ENCODE measurements around the gene QSER1.
"Not testable (repeated sequence)": the region's sequence is repeated elsewhere in the genome, so short reads cannot be mapped to it uniquely, and the experiment has no call there.

QSER1 gene

DNA sequence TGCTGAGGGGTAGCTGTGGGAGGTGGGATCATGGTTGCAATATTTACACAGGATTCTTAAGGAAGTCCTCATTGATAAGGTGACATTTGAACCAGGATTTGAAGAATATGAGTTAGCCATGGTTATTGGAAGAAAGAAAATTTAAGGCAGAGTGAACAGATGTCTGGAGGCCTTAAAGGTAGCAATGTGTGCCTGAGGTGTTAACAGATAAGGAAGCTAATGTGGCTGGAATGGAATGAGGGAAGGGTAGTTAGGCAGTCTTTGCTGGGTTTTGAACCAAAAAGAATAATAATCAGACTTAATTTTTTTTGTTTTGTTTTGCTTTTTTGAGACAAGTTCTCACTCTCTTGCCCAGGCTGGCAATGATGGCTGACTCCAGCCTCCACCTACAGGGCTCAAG is 113.4 kb downstream of the QSER1 start:
- DNase-seq: no peak

DNA sequence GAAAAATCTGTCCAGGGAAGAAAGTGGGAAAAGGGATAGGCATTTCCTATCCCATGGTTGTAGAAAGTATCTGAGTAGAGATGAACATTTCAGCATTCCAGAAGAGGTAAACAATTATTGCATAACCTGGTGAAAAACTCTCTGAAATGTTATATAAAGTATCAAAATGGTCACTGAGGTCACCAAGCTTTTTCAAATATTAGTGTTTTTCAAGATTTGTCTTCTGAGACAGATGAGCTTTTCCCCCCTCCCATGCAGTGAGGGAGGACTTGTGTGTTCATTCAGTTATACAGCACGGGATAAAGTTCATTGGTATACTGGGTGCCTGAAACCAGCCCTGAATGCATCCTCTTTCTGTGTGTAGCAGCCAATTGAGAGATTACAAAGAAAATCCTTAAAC is 121.1 kb downstream of the QSER1 start:
- no peak for DNase-seq

DNA sequence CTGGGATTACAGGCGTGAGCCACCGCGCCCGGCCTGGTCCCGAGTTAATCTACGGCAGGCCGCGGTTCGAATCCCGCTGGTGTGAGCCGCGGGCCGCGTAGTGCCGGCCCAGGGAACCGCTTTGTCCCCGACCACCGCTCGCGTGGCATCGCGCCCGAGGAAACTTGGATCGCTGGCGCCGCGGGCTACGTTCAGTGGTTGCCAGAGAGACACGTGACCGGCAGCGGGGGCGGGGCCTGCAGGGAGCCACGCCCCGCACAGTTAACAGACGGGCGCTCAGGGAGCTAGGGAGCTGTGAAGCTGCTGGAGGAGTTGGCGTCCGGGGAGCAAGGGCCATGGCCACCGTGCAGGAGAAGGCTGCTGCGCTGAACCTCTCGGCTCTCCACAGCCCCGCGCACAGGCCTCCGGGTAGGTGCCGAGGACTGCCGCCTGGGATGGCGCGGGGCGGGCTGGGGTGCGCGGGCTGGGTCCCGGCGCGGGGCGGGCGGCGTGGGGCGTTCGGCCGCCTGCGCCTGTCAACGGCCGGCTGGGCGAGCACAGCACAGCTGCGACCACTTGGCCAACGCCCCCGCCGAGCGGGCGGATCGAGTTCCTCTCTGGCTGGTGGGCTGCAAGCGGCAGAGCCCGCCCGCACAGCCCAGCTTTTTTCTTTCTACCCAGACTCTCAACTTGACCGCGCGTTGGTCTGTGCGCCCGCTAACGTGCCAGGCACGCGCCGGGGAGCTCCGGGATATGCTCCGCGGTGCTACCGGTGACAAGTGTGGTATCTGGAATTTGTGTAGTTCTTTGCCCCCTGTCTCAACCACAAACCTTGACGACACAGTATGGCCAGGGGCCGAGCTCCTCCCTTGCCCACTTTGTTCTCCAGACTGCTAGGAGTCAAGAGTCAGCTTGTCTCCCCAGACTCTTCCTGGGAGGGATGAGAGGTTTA is 123.3 kb downstream of the QSER1 start, which contains the start of gene DEPDC7:
Gene DEPDC7, plus strand, starts transcription at position 258 of the 931 bp plus-strand sequence. Its CDS starts 78 bp downstream, at position 336.
- peak; percentile 78 to 79 for DNase-seq

DNA sequence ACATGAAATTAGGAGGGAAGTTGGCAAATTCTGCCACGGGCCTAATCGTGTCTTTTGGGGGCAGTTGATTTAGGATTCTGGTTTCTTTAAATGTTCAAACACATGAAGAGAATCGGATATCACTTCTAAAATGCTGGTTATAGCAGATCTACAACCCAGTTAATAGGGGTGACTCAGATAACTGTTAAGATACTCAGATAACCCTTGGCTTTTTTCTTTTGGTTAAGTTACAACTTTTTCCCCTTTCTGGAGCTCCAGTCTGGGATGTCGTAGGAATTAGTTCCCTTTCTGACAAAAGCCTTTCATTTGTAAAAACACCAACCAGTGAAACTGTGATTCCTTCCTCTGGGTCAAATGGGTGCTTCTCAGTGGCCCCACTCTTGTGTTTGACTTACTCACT is 124.0 kb downstream of the QSER1 start:
- DNase-seq: no peak

DNA sequence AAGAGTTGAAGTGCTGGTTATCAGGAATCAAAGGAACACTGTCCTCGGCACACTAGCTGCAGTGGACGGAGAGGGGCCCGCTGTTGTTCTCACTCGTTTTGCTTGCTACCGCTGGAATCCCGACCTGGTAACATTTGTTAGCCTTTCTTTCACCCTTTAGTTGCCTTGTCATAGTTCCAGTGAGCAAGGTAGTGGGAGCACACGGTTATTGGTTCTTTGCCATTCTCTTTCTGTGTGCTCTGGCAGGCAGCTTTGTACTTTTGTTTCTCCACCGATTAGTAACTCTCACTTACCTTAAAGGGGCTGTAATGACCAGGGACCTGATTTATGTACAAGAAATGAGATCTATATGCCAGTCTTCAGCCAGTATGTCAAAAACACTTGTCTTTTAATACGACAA is 124.9 kb downstream of the QSER1 start:
- no peak for DNase-seq

DNA sequence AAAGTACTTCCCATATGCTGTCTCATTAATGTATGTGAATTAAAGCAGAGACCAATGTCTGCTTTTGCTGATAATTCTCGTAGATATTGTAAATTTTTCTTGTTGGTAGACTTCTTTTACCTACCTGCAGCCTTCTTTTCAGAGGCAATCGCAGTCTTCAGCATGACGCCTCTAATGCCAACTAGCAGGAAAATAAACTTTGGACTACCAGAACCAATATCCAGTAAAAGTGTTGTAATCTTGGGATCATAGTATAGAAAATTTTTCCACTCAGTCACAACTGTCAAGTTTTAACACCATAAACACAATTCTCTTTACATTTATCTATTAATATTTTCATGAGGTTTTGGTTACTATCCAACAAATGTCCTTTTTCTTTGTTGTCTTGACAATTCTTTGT is 125.4 kb downstream of the QSER1 start:
- no peak for DNase-seq

DNA sequence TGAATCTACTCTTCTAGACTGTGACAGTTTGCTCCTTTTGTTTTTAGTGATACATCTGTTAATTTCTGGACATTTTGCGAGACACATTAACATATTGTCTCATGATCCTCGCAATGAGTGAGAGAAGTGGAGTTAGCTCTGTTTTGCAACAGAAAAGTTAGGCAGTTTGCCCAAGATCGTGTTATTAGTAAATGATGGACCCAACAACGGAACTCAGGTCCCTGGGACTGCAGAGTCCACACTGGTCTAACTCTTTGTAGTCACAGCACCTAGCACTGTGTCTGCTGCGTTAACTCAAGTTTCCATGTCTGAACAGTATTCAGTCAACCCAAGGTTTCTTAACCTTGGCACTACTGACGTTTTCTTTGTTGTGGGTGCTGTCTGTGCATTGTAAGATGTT is 126.2 kb downstream of the QSER1 start:
- no peak for DNase-seq

DNA sequence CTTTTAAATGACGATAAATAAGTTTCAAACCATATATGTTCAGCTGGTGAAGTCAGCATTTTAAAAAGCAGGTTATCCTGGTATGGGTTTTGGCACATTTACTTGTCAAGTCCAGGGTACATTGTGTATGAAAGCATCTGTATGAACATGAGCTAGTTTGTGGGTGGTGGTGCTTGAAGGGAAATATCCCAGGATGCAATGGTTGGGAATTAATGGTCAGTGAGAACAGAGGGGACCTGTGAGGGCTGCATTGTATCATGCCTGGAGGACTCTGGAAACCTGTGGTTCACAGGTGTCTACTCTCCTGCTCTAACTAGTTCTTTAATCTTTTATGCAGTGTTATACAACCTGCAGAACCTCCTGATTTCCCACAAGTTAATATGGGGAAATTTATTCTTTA is 128.9 kb downstream of the QSER1 start:
- DNase-seq: no peak

DNA sequence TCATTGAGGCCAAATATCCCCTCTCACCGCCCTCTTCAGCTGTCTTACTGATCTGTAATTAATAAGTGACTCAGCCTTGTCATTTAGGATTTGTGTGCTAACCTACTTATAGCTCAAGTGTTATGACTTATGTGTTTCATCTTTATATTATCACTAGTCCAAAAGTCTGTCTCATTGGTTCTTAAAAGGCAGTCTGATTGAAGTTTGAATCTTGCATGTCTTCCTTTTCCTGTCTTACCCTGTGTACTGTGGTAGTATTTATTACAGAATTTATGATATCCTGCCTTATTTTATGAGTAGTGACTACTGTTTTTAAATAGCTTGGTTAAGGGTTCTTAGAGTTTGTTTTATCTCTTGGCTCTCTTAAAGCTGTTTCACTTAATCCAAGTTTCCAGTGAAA is 129.3 kb downstream of the QSER1 start:
- no peak for DNase-seq

DNA sequence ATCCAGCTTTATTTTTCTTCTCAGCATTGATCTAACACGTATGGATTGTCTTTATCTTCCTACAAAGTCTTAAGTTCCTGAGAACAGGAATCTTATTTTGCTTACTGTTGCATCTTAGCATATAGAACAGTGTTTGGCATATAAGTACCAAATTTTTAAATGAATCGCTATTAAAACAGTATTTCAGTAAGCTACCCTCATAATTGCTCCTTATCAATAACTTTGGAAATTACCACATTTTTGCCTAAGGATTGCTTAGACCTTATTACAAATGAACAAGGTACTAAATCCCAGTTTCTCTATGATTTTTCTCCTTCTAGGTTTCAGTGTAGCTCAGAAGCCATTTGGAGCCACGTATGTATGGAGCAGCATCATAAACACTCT is 132.7 kb downstream of the QSER1 start:
- no peak for DNase-seq

DNA sequence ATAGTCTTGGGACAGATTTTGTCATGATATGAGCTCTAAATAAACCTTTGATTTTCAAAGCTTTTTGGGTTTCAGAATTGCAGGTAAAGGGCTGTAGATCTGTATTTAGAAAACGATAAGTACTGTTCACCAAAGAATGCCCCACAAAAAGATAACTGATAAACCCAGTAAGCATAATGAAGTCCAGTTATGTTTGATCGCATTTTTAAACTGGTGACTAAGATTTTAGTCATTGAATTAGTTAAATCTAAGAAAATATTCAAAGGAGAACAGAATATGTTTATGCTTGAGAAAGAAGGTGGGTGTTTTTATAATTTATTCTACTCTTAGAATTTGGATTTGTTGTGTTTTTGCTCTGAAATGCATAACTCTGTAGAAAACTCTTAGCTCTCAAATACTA is 134.6 kb downstream of the QSER1 start:
- DNase-seq: no peak

DNA sequence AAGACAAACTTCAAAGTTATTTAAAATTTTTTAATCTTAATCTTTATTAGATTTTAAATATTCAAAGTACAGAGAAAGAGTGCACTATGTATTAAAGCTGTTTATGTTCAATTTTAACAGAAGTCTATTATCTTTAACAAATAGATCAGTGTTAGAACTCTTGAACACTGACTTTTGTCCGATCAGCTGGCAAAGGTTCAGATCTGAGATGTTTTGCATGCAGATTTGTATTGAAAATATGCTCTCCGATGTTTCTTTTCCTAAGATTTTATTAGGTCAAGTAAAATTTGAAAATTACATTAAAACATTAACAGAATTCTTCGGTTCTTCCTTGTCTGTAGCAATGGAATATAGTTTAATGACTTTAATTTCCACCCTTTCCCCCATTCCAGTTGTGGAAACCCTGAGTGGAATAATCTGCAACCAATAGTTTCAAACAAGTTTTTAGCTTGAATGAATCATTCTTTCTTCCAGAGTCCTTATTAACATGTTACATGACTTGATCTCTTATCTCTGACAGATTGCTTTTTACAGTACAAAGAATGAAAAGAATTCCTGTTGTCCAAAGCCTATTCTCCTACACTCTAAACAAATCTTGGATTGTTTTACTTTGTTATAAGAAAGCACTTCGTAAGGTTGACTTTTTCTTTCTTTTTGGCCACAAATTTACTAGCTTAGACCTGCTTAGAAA is 135.4 kb downstream of the QSER1 start:
- DNase-seq: no peak

DNA sequence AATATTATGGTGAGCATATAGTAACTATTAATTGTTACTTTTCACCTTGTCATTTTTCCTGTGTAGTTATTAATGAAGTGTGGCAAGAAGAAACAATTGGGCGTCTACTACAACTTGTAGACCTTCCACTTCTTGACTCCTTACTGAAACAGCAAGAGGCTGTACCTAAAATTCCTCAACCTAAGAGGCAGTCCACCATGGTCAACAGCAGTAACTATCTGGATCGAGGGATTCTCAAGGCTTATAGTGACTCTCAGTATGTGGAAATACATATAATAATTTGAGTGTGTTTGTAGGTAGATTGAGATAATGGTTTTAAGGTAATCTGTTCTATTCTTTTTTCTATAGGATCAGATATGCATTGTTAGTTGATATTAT is 135.9 kb downstream of the QSER1 start:
- DNase-seq: no peak

DNA sequence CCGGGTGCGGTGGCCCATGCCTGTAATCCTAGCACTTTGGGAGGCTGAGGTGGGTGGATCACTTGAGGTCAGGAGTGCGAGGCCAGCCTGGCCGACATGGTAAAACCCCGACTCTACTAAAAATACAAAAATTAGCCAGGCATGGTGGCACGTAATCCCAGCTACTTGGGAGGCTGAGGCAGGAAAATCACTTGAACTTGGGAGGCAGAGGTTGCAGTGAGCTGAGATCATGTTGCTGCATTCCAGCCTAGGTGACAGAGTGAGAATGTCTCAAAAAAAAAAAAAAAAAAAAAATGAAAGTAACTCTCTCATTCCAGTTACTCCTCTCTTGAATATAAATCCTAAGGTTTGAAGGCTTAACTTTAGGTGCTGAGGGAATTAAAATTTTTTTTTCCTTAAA is 136.6 kb downstream of the QSER1 start:
- DNase-seq: not testable (repeated sequence)

Measured in stimulated activated CD4-positive, alpha-beta T cell treated with anti-CD3 and anti-CD28 coated beads, Interleukin-4, amount 100 ng/mL, for 4 hours (primary cell).